ENCODE results near the gene F10.

F10 gene

GRCh38 chr13:113080361-113080831, 42.2 kb upstream of the F10 start:
- no peak for DNase-seq (ENCODE audit: low read depth)
- TF ChIP-seq POLR2A (IDR thresholded peaks at IDR 0.05; ENCODE audit: extremely low read depth, insufficient read length): no peak
- TF ChIP-seq MYC (IDR thresholded peaks at IDR 0.05; ENCODE audit: low read depth, low read length): no peak
- TF ChIP-seq MAX (IDR thresholded peaks at IDR 0.05; ENCODE audit: low read depth, low read length): no peak
- TF ChIP-seq, protein P1, sequence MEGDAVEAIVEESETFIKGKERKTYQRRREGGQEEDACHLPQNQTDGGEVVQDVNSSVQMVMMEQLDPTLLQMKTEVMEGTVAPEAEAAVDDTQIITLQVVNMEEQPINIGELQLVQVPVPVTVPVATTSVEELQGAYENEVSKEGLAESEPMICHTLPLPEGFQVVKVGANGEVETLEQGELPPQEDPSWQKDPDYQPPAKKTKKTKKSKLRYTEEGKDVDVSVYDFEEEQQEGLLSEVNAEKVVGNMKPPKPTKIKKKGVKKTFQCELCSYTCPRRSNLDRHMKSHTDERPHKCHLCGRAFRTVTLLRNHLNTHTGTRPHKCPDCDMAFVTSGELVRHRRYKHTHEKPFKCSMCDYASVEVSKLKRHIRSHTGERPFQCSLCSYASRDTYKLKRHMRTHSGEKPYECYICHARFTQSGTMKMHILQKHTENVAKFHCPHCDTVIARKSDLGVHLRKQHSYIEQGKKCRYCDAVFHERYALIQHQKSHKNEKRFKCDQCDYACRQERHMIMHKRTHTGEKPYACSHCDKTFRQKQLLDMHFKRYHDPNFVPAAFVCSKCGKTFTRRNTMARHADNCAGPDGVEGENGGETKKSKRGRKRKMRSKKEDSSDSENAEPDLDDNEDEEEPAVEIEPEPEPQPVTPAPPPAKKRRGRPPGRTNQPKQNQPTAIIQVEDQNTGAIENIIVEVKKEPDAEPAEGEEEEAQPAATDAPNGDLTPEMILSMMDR (IDR thresholded peaks at IDR 0.05; ENCODE audit: low read depth, low read length): no peak
- no peak overlapping the region for H3K4me3 ChIP-seq (ENCODE audit: low read depth, low read length)

DNA sequence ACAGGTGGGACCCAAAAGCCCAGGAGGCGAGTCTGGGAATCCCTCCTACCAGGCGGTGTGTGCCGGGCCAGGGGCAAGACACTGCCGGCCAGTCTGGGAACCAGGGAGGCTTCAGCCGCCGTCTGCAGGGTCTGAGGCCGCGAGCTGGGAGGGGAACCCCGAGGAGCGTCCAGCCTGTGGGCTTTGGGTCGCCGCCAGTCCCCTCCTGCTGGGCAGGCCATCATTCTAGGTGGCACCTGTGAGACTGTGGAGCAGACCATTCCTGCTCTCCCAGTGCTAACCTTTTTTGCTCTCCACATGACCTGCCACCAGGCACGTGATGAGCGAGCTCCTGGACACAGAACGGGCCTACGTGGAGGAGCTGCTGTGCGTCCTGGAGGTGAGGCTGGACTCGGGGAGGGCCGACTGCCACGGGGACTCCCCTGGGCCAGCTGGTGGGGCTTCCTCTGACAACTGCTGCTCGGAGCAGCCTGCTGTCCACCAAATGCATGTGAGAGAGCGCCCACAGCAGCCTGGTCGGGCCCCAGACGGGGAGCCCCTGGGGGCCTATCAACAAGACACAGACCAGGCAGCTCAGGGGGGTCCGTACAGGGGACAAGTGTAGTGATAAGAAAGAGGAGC, 41.6 kb upstream of the F10 start:
- TF ChIP-seq, protein P1 (IDR thresholded peaks at IDR 0.05; ENCODE audit: low read depth, low read length): no peak
- TF ChIP-seq POLR2A (IDR thresholded peaks at IDR 0.05; ENCODE audit: extremely low read depth, insufficient read length) (no peak), MAX (IDR thresholded peaks at IDR 0.05; ENCODE audit: low read depth, low read length) (no peak), MYC (IDR thresholded peaks at IDR 0.05; ENCODE audit: low read depth, low read length) (no peak)
- DNase-seq (ENCODE audit: low read depth): no peak
- H3K4me3 ChIP-seq (ENCODE audit: low read depth, low read length): no peak overlapping the region

DNA sequence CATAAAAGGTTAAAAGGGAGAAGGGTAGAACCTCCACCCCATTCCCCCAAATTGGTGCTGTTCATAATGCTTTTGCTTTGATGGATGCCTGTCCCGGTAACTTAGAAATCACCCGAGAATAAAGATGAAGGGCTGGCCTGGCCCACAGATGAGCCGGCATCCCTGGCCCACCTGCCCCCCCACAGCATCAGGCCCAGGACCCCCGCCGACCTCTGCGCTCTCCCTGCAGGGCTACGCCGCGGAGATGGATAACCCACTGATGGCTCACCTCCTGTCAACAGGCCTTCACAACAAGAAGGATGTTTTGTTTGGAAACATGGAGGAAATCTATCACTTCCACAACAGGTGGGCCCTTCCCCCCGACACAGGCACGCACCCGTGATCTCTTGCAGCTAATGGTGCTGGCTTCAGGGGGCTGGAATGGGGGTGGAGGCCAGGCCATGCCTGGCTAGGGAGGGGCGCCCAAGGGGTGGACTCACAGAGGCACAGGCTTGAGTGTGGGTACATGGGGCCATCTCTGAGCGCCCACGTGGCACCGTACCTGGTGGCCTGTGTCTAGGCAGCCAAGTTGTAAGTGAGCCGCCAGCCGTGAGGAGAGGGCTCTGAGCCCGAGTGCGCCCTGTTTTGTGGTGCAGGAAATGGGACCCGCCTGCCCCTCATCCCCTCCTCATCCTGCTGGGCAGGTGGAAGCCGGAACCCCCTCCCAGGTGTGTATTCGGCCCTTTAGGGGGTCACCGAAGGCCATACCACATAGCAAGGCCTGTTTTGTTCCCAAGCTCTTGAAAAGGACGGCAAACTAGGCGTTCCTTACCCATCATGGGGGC, 40.2 kb upstream of the F10 start:
- no peak overlapping the region for H3K4me3 ChIP-seq (ENCODE audit: low read depth, low read length)
- no peak for DNase-seq (ENCODE audit: low read depth)
- TF ChIP-seq MYC (IDR thresholded peaks at IDR 0.05; ENCODE audit: low read depth, low read length) (no peak), POLR2A (IDR thresholded peaks at IDR 0.05; ENCODE audit: extremely low read depth, insufficient read length) (no peak), MAX (IDR thresholded peaks at IDR 0.05; ENCODE audit: low read depth, low read length) (no peak)
- TF ChIP-seq, protein P1 (IDR thresholded peaks at IDR 0.05; ENCODE audit: low read depth, low read length): no peak

DNA sequence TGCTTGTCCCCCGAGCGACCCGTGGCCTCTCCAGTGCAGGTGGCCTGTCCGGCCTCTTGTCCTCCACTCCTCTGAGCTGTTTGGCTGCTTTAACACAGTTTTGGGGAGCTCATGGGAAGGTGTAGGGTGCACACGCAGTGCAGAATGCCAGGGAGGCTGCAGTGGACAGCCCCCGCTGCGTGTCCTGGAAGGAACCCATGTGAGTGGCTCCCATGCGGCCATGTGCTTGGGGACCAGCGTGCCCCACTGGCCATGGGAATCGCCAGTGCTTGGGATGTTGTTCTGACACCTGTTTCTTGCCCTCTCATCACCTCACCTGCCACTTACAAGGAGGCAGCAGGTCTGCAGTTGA, 39.6 kb upstream of the F10 start:
- TF ChIP-seq, protein P1 (IDR thresholded peaks at IDR 0.05; ENCODE audit: low read depth, low read length): no peak
- no peak for TF ChIP-seq MAX (IDR thresholded peaks at IDR 0.05; ENCODE audit: low read depth, low read length)
- TF ChIP-seq POLR2A (IDR thresholded peaks at IDR 0.05; ENCODE audit: extremely low read depth, insufficient read length): no peak
- no peak for TF ChIP-seq MYC (IDR thresholded peaks at IDR 0.05; ENCODE audit: low read depth, low read length)
- no peak for DNase-seq (ENCODE audit: low read depth)
- no peak overlapping the region for H3K4me3 ChIP-seq (ENCODE audit: low read depth, low read length)

DNA sequence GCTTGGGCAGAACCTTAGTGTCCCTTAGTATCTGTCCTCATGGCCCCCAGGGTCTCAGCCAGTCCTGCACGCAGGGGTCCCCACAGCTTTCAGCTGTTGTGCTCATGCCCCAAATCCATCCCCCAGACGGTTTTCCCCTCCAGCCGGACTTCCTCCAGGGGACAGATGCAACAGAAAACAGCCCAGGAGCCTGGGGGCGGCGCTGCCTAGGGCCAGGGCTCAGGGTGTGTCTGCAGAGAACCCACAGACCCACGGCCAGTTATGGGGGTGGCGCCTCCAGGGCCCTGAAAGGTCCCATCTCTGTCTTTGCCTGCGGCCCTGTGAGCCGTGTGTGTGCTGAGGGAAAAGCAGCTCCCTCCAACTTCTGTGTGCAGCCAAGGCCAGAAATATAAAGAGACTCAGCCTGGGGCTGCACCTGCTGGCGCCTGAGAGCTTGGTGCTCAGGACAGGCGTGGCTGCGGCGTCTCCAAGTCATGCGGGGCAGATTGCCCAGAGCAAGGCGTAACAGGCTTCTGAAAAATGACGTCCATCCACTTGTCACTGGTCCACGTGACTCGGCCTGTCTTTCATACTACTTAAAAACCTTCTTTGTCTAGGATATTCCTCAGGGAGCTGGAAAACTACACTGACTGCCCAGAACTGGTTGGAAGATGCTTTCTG, 39.1 kb upstream of the F10 start:
- no peak overlapping the region for H3K4me3 ChIP-seq (ENCODE audit: low read depth, low read length)
- DNase-seq (ENCODE audit: low read depth): no peak

More for the DNA sequence above, 39.1 kb upstream of the F10 start:
- no peak for TF ChIP-seq MYC (IDR thresholded peaks at IDR 0.05; ENCODE audit: low read depth, low read length)
- TF ChIP-seq, protein P1 (IDR thresholded peaks at IDR 0.05; ENCODE audit: low read depth, low read length): no peak
- TF ChIP-seq MAX (IDR thresholded peaks at IDR 0.05; ENCODE audit: low read depth, low read length): no peak

Data from NB4 (cell line).